ENCODE data around the gene CNOT6L. TPM values are rescaled to one million over a fixed set of nuclear protein-coding genes. Genes with fewer than 3 reads are reported as not detected.

Gene CNOT6L
- polyA plus RNA-seq, 1 donor from 2014 or later, result 14.4 TPM

DNA sequence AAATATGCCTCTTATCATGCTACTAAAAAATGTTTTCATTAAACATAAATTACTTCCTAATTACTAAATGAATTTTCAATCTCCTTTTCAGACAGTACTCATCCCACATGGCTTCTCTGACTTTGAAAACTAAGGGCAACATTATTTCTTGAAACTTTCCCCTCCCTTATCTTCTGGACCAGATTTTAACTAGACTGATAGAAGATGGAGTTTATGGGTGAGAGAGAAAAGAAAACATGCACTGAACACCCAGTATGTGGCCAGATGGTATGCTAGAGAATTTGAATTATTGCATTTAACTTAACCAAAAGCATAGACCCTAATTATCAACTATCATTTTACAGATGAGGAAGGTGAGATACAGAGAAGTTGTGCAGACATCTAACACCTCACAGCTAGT lies 16.8 kb downstream of the CNOT6L start:
- H3K9ac ChIP-seq (ENCODE audit: low read length), result no peak overlapping the region
- peaks cover 50% of the 10 kb centered on the region for H3K79me2 ChIP-seq (replicated peaks; ENCODE audit: insufficient read depth, low read length)
- H3K4me3 ChIP-seq (ENCODE audit: low read length), result no peak overlapping the region
- TF ChIP-seq EZH2 (IDR thresholded peaks at IDR 0.05; ENCODE audit: borderline replicate concordance, insufficient read depth, low read length, poor library complexity, severe bottlenecking) (no peak), POLR2AphosphoS5 (IDR thresholded peaks at IDR 0.05) (no peak), SMC3 (conservative IDR thresholded peaks at IDR 0.05; ENCODE audit: poor library complexity) (no peak), TAF1 (IDR thresholded peaks at IDR 0.05; ENCODE audit: low read depth) (no peak), RAD21 (conservative IDR thresholded peaks at IDR 0.05) (no peak), EP300 (conservative IDR thresholded peaks at IDR 0.05; ENCODE audit: poor library complexity, severe bottlenecking) (no peak), MXI1 (conservative IDR thresholded peaks at IDR 0.05; ENCODE audit: poor library complexity, severe bottlenecking) (no peak)
- TF ChIP-seq, protein P1, sequence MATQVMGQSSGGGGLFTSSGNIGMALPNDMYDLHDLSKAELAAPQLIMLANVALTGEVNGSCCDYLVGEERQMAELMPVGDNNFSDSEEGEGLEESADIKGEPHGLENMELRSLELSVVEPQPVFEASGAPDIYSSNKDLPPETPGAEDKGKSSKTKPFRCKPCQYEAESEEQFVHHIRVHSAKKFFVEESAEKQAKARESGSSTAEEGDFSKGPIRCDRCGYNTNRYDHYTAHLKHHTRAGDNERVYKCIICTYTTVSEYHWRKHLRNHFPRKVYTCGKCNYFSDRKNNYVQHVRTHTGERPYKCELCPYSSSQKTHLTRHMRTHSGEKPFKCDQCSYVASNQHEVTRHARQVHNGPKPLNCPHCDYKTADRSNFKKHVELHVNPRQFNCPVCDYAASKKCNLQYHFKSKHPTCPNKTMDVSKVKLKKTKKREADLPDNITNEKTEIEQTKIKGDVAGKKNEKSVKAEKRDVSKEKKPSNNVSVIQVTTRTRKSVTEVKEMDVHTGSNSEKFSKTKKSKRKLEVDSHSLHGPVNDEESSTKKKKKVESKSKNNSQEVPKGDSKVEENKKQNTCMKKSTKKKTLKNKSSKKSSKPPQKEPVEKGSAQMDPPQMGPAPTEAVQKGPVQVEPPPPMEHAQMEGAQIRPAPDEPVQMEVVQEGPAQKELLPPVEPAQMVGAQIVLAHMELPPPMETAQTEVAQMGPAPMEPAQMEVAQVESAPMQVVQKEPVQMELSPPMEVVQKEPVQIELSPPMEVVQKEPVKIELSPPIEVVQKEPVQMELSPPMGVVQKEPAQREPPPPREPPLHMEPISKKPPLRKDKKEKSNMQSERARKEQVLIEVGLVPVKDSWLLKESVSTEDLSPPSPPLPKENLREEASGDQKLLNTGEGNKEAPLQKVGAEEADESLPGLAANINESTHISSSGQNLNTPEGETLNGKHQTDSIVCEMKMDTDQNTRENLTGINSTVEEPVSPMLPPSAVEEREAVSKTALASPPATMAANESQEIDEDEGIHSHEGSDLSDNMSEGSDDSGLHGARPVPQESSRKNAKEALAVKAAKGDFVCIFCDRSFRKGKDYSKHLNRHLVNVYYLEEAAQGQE (IDR thresholded peaks at IDR 0.05; ENCODE audit: borderline replicate concordance), result no peak
- TF ChIP-seq, protein P2, sequence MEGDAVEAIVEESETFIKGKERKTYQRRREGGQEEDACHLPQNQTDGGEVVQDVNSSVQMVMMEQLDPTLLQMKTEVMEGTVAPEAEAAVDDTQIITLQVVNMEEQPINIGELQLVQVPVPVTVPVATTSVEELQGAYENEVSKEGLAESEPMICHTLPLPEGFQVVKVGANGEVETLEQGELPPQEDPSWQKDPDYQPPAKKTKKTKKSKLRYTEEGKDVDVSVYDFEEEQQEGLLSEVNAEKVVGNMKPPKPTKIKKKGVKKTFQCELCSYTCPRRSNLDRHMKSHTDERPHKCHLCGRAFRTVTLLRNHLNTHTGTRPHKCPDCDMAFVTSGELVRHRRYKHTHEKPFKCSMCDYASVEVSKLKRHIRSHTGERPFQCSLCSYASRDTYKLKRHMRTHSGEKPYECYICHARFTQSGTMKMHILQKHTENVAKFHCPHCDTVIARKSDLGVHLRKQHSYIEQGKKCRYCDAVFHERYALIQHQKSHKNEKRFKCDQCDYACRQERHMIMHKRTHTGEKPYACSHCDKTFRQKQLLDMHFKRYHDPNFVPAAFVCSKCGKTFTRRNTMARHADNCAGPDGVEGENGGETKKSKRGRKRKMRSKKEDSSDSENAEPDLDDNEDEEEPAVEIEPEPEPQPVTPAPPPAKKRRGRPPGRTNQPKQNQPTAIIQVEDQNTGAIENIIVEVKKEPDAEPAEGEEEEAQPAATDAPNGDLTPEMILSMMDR (IDR thresholded peaks at IDR 0.05; ENCODE audit: poor library complexity, severe bottlenecking), result no peak
- no peaks in the 10 kb centered on the region for H3F3A ChIP-seq (ENCODE audit: insufficient read depth, low read length, poor library complexity, severe bottlenecking)
- H3K27ac ChIP-seq (ENCODE audit: low read length), result no peak overlapping the region
- H3K9me2 ChIP-seq (ENCODE audit: insufficient read depth, low read length), result no peaks in the 10 kb centered on the region
- no peaks in the 10 kb centered on the region for H3K9me3 ChIP-seq (ENCODE audit: low read length)
- H2AFZ ChIP-seq (ENCODE audit: low read depth, low read length), result no peak overlapping the region
- no peaks in the 10 kb centered on the region for H3K36me3 ChIP-seq (ENCODE audit: insufficient read depth, low read length)
- H4K20me1 ChIP-seq (ENCODE audit: insufficient read depth), result no peaks in the 10 kb centered on the region
- no peak overlapping the region for H3K4me2 ChIP-seq (ENCODE audit: low read length)
- no peaks in the 10 kb centered on the region for H3K27me3 ChIP-seq (ENCODE audit: insufficient read depth, low read depth, low read length)

DNA sequence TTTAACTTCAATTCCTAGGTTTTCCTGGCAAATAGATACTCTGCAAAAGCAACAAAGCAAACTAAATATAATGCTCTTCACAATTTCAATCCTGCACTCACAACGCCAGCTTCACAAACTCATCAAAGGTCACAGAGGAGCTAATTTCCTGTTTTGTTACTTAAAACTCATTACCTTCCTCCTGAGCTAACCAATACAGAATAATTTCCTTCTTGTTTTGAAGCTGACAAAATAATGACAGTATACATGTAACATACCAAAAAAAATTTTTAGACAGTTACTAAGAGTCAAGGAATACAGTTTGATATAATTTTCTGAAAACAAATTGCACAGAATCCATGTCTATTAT lies 17.9 kb downstream of the CNOT6L start:
- H3K9me2 ChIP-seq (ENCODE audit: insufficient read depth, low read length), result no peaks in the 10 kb centered on the region
- no peaks in the 10 kb centered on the region for H3K9me3 ChIP-seq (ENCODE audit: low read length)
- no peak overlapping the region for H3K9ac ChIP-seq (ENCODE audit: low read length)
- no peak overlapping the region for H3K27ac ChIP-seq (ENCODE audit: low read length)
- H3K4me2 ChIP-seq (ENCODE audit: low read length), result no peak overlapping the region
- no peak overlapping the region for H3K4me3 ChIP-seq (ENCODE audit: low read length)
- no peak for TF ChIP-seq EZH2 (IDR thresholded peaks at IDR 0.05; ENCODE audit: borderline replicate concordance, insufficient read depth, low read length, poor library complexity, severe bottlenecking)
- no peak overlapping the region for H2AFZ ChIP-seq (ENCODE audit: low read depth, low read length)
- no peaks in the 10 kb centered on the region for H3K36me3 ChIP-seq (ENCODE audit: insufficient read depth, low read length)
- no peaks in the 10 kb centered on the region for H3K27me3 ChIP-seq (ENCODE audit: insufficient read depth, low read depth, low read length)
- peaks cover 56% of the 10 kb centered on the region for H3K79me2 ChIP-seq (replicated peaks; ENCODE audit: insufficient read depth, low read length)
- no peaks in the 10 kb centered on the region for H4K20me1 ChIP-seq (ENCODE audit: insufficient read depth)
- H3F3A ChIP-seq (ENCODE audit: insufficient read depth, low read length, poor library complexity, severe bottlenecking), result no peaks in the 10 kb centered on the region

Data from neural cell (in vitro differentiated cells).